Liver (tissue), 3 donors: ENCODE results near the gene NAPEPLD.
"Not testable (repeated sequence)": the region's sequence is repeated elsewhere in the genome, so short reads cannot be mapped to it uniquely, and the experiment has no call there.

Source experiments
- HNF4A ChIP-seq, 2 donors: conservative IDR thresholded peaks; 2 replicates each; pipeline ENCODE4 v1.6.1; 2016; ENCODE audit warnings: antibody characterized with exemption in 2 of 2, mild to moderate bottlenecking in 2 of 2
- HNF4G ChIP-seq: IDR thresholded peaks from 2 replicates; pipeline ENCODE4 v1.6.1; 2016; ENCODE audit warnings: antibody characterized with exemption
- SP1 ChIP-seq: IDR thresholded peaks from 2 replicates; pipeline ENCODE4 v1.6.1; 2018; ENCODE audit warnings: antibody characterized with exemption, mild to moderate bottlenecking
- TAF1 ChIP-seq: conservative IDR thresholded peaks from 2 replicates; pipeline ENCODE4 v1.6.1; 2016; ENCODE audit warnings: antibody characterized with exemption, mild to moderate bottlenecking
- YY1 ChIP-seq: IDR thresholded peaks from 2 replicates; pipeline ENCODE4 v1.6.1; 2016; ENCODE audit warnings: antibody characterized with exemption, mild to moderate bottlenecking
- TF ChIP-seq, protein P1 (sequence below): IDR thresholded peaks from 2 replicates; pipeline ENCODE4 v1.6.1; 2016; ENCODE audit warnings: antibody characterized with exemption, mild to moderate bottlenecking
- TF ChIP-seq, protein P2 (sequence below): fragments of 150-350 bp; IDR thresholded peaks from 2 replicates; pipeline ENCODE4 v1.5.1; 2017; ENCODE audit warnings: improper control_type of control experiment, low read depth, low read length; ENCODE audit not compliant: missing input control
- TF ChIP-seq, protein P3 (sequence below): IDR thresholded peaks from 2 replicates; pipeline ENCODE4 v1.6.1; 2016; ENCODE audit warnings: antibody characterized with exemption
- donor health status: healthy.
- donor health status: healthy.

DNA sequence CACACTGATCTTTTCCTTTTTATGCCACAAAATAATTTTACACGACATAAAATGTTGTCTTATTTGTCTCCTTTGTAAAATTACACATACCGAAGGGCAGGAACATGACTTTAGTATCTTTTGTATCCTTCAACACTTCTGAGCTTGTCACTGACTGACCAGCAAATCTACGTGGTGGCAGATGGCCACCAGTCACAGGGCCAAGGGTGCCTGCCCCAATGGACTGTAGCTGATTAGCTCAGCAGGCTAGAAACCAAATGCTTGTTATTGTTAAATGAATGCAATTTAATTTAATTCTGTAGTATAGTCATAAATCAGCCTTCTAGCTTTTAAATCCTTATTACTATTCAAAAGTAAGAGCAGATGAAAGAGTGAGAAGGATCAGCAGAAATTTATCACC is 49.2 kb upstream of the NAPEPLD start:
- TF ChIP-seq, protein P1, sequence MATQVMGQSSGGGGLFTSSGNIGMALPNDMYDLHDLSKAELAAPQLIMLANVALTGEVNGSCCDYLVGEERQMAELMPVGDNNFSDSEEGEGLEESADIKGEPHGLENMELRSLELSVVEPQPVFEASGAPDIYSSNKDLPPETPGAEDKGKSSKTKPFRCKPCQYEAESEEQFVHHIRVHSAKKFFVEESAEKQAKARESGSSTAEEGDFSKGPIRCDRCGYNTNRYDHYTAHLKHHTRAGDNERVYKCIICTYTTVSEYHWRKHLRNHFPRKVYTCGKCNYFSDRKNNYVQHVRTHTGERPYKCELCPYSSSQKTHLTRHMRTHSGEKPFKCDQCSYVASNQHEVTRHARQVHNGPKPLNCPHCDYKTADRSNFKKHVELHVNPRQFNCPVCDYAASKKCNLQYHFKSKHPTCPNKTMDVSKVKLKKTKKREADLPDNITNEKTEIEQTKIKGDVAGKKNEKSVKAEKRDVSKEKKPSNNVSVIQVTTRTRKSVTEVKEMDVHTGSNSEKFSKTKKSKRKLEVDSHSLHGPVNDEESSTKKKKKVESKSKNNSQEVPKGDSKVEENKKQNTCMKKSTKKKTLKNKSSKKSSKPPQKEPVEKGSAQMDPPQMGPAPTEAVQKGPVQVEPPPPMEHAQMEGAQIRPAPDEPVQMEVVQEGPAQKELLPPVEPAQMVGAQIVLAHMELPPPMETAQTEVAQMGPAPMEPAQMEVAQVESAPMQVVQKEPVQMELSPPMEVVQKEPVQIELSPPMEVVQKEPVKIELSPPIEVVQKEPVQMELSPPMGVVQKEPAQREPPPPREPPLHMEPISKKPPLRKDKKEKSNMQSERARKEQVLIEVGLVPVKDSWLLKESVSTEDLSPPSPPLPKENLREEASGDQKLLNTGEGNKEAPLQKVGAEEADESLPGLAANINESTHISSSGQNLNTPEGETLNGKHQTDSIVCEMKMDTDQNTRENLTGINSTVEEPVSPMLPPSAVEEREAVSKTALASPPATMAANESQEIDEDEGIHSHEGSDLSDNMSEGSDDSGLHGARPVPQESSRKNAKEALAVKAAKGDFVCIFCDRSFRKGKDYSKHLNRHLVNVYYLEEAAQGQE = not testable (repeated sequence)
- TF ChIP-seq, protein P2, sequence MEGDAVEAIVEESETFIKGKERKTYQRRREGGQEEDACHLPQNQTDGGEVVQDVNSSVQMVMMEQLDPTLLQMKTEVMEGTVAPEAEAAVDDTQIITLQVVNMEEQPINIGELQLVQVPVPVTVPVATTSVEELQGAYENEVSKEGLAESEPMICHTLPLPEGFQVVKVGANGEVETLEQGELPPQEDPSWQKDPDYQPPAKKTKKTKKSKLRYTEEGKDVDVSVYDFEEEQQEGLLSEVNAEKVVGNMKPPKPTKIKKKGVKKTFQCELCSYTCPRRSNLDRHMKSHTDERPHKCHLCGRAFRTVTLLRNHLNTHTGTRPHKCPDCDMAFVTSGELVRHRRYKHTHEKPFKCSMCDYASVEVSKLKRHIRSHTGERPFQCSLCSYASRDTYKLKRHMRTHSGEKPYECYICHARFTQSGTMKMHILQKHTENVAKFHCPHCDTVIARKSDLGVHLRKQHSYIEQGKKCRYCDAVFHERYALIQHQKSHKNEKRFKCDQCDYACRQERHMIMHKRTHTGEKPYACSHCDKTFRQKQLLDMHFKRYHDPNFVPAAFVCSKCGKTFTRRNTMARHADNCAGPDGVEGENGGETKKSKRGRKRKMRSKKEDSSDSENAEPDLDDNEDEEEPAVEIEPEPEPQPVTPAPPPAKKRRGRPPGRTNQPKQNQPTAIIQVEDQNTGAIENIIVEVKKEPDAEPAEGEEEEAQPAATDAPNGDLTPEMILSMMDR = not testable (repeated sequence)
- TF ChIP-seq, protein P3, sequence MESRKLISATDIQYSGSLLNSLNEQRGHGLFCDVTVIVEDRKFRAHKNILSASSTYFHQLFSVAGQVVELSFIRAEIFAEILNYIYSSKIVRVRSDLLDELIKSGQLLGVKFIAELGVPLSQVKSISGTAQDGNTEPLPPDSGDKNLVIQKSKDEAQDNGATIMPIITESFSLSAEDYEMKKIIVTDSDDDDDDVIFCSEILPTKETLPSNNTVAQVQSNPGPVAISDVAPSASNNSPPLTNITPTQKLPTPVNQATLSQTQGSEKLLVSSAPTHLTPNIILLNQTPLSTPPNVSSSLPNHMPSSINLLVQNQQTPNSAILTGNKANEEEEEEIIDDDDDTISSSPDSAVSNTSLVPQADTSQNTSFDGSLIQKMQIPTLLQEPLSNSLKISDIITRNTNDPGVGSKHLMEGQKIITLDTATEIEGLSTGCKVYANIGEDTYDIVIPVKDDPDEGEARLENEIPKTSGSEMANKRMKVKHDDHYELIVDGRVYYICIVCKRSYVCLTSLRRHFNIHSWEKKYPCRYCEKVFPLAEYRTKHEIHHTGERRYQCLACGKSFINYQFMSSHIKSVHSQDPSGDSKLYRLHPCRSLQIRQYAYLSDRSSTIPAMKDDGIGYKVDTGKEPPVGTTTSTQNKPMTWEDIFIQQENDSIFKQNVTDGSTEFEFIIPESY = not testable (repeated sequence)
- not testable (repeated sequence) for TF ChIP-seq TAF1; HNF4A (conservative IDR thresholded peaks at IDR 0.05); YY1; HNF4G; SP1
